CD4-positive, alpha-beta T cell treated with Interleukin-4 for 4 hours (primary cell): Measurements from ENCODE around the gene ARMC10.
"Not testable (repeated sequence)": the region's sequence is repeated elsewhere in the genome, so short reads cannot be mapped to it uniquely, and the experiment has no call there.

Experiments
- DNase-seq: peaks from one replicate; pipeline ENCODE4 v3.0.0-alpha.2; 2020

The ARMC10 gene

GRCh38 chr7:103129702-103130549, 55.0 kb downstream of the ARMC10 start:
- no peak for DNase-seq

- DNase-seq, result no peak
Observed at GRCh38 chr7:103130901-103131624, 56.1 kb downstream of the ARMC10 start.

- DNase-seq, result no peak
Observed at GRCh38 chr7:103132995-103133688, 58.2 kb downstream of the ARMC10 start.

GRCh38 chr7:103134836-103135554, 60.1 kb downstream of the ARMC10 start:
- DNase-seq, result no peak

- no peak for DNase-seq
Observed at GRCh38 chr7:103140061-103140460, 65.1 kb downstream of the ARMC10 start.

GRCh38 chr7:103140685-103141084, 65.7 kb downstream of the ARMC10 start:
- DNase-seq, result no peak

- DNase-seq, result no peak
Observed at GRCh38 chr7:103141753-103142404, 66.9 kb downstream of the ARMC10 start.

GRCh38 chr7:103142494-103142893, 67.6 kb downstream of the ARMC10 start:
- DNase-seq, result no peak

- DNase-seq, result no peak
Observed at GRCh38 chr7:103143868-103144267, 68.9 kb downstream of the ARMC10 start.

- not testable (repeated sequence) for DNase-seq
Observed at GRCh38 chr7:103144754-103145153, 69.8 kb downstream of the ARMC10 start.

GRCh38 chr7:103148131-103148993, 73.4 kb downstream of the ARMC10 start:
- DNase-seq, result no peak
